KMS-11 (cell line): ENCODE data around the gene SLC5A5.
"Not testable (repeated sequence)": the region's sequence is repeated elsewhere in the genome, so short reads cannot be mapped to it uniquely, and the experiment has no call there.

Source experiments
- H2AFZ ChIP-seq: fragments of 200-600 bp; sonication (generic); 2 replicates; pipeline ENCODE4 v1.6.1; 2016; ENCODE audit warnings: antibody characterized with exemption, mixed run types, low read depth
- H3K27ac ChIP-seq: fragments of 200-600 bp; sonication (generic); 2 replicates; pipeline ENCODE4 v1.6.1; 2016; ENCODE audit warnings: mild to moderate bottlenecking, mixed run types
- H3K27me3 ChIP-seq: fragments of 200-600 bp; sonication (generic); 2 replicates; pipeline ENCODE4 v1.6.1; 2017; ENCODE audit warnings: mild to moderate bottlenecking, low read depth, mixed run types, moderate library complexity; ENCODE audit not compliant: insufficient read depth
- H3K36me3 ChIP-seq: fragments of 200-600 bp; sonication (generic); 2 replicates; pipeline ENCODE4 v1.6.1; 2017; ENCODE audit warnings: mild to moderate bottlenecking, mixed run types; ENCODE audit not compliant: insufficient read depth
- H3K4me1 ChIP-seq: fragments of 200-600 bp; sonication (generic); 2 replicates; pipeline ENCODE4 v1.6.1; 2016; ENCODE audit warnings: mild to moderate bottlenecking, low read depth, mixed run types; ENCODE audit not compliant: poor library complexity, severe bottlenecking
- H3K4me2 ChIP-seq: fragments of 200-600 bp; sonication (generic); 2 replicates; pipeline ENCODE4 v1.7.0; 2016; ENCODE audit warnings: mild to moderate bottlenecking, mixed run types
- H3K4me3 ChIP-seq: fragments of 200-600 bp; sonication (generic); IDR thresholded peaks from 2 replicates; pipeline ENCODE4 v1.6.1; 2017; ENCODE audit warnings: low read depth, low read length, mixed read lengths; ENCODE audit not compliant: insufficient read depth
- H3K79me2 ChIP-seq: fragments of 200-600 bp; sonication (generic); 2 replicates; pipeline ENCODE4 v1.6.1; 2016; ENCODE audit warnings: low read depth, mixed run types; ENCODE audit not compliant: insufficient read depth
- H3K9ac ChIP-seq: fragments of 200-600 bp; sonication (generic); 2 replicates; pipeline ENCODE4 v1.6.1; 2016; ENCODE audit warnings: mild to moderate bottlenecking, mixed run types
- H4K20me1 ChIP-seq: fragments of 200-600 bp; sonication (generic); 2 replicates; pipeline ENCODE4 v1.6.1; 2016; ENCODE audit warnings: mild to moderate bottlenecking, mixed run types; ENCODE audit not compliant: insufficient read depth
- CTCF ChIP-seq: fragments of 200-600 bp; sonication (generic); conservative IDR thresholded peaks from 2 replicates; pipeline ENCODE4 v1.6.1; 2017; ENCODE audit warnings: low read depth, mild to moderate bottlenecking, antibody characterized with exemption, low read length, moderate library complexity, mixed read lengths

The SLC5A5 gene

GRCh38 chr19:17883627-17884410 is 12.1 kb downstream of the SLC5A5 start:
- no peak overlapping the region for H3K4me3 ChIP-seq
- no peak overlapping the region for H3K4me2 ChIP-seq
- H3K27ac ChIP-seq = no peak overlapping the region
- H3K36me3 ChIP-seq = no peaks in the 10 kb centered on the region
- no peak overlapping the region for H2AFZ ChIP-seq
- no peaks in the 10 kb centered on the region for H3K79me2 ChIP-seq
- peaks cover 79% of the 10 kb centered on the region for H3K27me3 ChIP-seq
- no peak overlapping the region for H3K9ac ChIP-seq
- no peak for TF ChIP-seq CTCF
- H4K20me1 ChIP-seq = no peaks in the 10 kb centered on the region
- H3K4me1 ChIP-seq = no peaks in the 10 kb centered on the region

GRCh38 chr19:17886515-17886914 is 14.8 kb downstream of the SLC5A5 start:
- H2AFZ ChIP-seq = no peak overlapping the region
- no peaks in the 10 kb centered on the region for H3K36me3 ChIP-seq
- no peak overlapping the region for H3K27ac ChIP-seq
- H3K79me2 ChIP-seq = no peaks in the 10 kb centered on the region
- H3K27me3 ChIP-seq = peaks cover 76% of the 10 kb centered on the region; the same call in 1 of the 2 replicates
- no peak overlapping the region for H3K9ac ChIP-seq
- no peak for TF ChIP-seq CTCF
- no peak overlapping the region for H3K4me2 ChIP-seq
- no peak overlapping the region for H3K4me3 ChIP-seq
- H3K4me1 ChIP-seq = no peaks in the 10 kb centered on the region
- H4K20me1 ChIP-seq = no peaks in the 10 kb centered on the region

GRCh38 chr19:17887221-17887620 is 15.5 kb downstream of the SLC5A5 start:
- not testable (repeated sequence) for H3K4me2 ChIP-seq, H3K79me2 ChIP-seq, H3K36me3 ChIP-seq, H3K9ac ChIP-seq, H3K27ac ChIP-seq, H3K4me1 ChIP-seq, H2AFZ ChIP-seq, H4K20me1 ChIP-seq, H3K4me3 ChIP-seq
- H3K27me3 ChIP-seq = peaks cover 75% of the 10 kb centered on the region

GRCh38 chr19:17888260-17888659 is 16.5 kb downstream of the SLC5A5 start:
- no peak overlapping the region for H2AFZ ChIP-seq
- H3K27ac ChIP-seq = no peak overlapping the region
- H3K4me2 ChIP-seq = no peak overlapping the region
- H3K4me1 ChIP-seq = no peaks in the 10 kb centered on the region
- H4K20me1 ChIP-seq = no peaks in the 10 kb centered on the region
- TF ChIP-seq CTCF = no peak
- H3K36me3 ChIP-seq = no peaks in the 10 kb centered on the region
- H3K9ac ChIP-seq = no peak overlapping the region
- no peak overlapping the region for H3K4me3 ChIP-seq
- no peaks in the 10 kb centered on the region for H3K79me2 ChIP-seq
- peaks cover 79% of the 10 kb centered on the region for H3K27me3 ChIP-seq

- Histone ChIP-seq H3K4me2 (no peak overlapping the region), H3K9ac (no peak overlapping the region), H3K4me1 (no peaks in the 10 kb centered on the region), H3K27me3 (peaks cover 84% of the 10 kb centered on the region), H4K20me1 (no peaks in the 10 kb centered on the region), H3K27ac (no peak overlapping the region), H2AFZ (no peak overlapping the region), H3K79me2 (no peaks in the 10 kb centered on the region), H3K4me3 (no peak overlapping the region), H3K36me3 (no peaks in the 10 kb centered on the region)
- TF ChIP-seq CTCF = no peak
These were observed 18.0 kb downstream of the SLC5A5 start for GRCh38 chr19:17889609-17890214.
